ENCODE data around the gene ANO2.

ANO2 gene

GRCh38 chr12:5925646-5926045, 19.4 kb downstream of the ANO2 start (continued):
- TF ChIP-seq, protein P1, sequence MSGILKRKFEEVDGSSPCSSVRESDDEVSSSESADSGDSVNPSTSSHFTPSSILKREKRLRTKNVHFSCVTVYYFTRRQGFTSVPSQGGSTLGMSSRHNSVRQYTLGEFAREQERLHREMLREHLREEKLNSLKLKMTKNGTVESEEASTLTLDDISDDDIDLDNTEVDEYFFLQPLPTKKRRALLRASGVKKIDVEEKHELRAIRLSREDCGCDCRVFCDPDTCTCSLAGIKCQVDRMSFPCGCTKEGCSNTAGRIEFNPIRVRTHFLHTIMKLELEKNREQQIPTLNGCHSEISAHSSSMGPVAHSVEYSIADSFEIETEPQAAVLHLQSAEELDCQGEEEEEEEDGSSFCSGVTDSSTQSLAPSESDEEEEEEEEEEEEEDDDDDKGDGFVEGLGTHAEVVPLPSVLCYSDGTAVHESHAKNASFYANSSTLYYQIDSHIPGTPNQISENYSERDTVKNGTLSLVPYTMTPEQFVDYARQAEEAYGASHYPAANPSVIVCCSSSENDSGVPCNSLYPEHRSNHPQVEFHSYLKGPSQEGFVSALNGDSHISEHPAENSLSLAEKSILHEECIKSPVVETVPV (CRISPR knock-in tag; IDR thresholded peaks at IDR 0.05), result no peak
- TF ChIP-seq ZNF565 (CRISPR knock-in tag; conservative IDR thresholded peaks at IDR 0.05; ENCODE audit: low read depth) (no peak), BACH2 (CRISPR knock-in tag; IDR thresholded peaks at IDR 0.05; ENCODE audit: borderline replicate concordance) (no peak), GLIS3 (CRISPR knock-in tag; IDR thresholded peaks at IDR 0.05) (no peak)

DNA sequence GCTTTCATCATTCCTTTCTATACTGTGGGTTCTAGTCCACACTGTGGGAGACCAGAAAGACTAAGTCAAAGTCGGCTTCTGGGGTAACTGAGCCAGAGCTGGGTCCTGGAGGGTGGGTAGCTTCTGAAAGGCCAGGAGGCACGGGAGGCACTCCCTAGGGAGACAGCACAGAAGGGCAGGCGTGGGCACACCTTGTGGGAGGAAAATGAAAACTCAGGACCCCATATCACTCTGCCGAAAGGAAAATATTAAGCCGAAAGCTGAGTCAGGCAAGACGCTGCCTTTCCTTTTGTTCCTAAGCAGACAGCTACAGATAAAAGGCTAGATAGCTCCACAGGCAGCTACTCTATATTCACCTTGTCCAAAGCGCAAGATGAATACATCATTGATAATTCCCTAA, 20.7 kb downstream of the ANO2 start:
- no peak for ATAC-seq
- TF ChIP-seq ZFP30 (CRISPR knock-in tag; IDR thresholded peaks at IDR 0.05), result no peak

DNA sequence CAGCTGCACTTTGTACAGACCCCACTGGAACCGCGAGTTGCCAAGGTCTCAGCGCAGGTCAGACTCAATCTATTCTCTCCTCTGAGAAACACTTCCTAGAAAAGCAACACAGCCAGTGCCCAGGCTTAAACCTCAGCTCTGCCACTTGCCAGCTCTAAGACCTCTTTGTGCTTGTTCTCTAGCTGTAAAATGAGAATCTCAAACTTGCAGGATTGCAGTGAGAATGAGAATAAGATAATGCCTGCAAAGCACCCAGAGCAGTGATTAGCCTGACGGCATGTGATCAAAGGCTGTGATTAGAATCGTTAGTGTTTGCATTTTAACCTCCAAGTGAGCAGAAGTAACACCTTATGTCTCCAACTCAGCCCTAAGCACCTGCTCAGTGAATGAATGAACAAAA, 21.3 kb downstream of the ANO2 start:
- ATAC-seq, result no peak
- no peak for TF ChIP-seq ZNF70 (CRISPR knock-in tag; IDR thresholded peaks at IDR 0.05)
- TF ChIP-seq, protein P2, sequence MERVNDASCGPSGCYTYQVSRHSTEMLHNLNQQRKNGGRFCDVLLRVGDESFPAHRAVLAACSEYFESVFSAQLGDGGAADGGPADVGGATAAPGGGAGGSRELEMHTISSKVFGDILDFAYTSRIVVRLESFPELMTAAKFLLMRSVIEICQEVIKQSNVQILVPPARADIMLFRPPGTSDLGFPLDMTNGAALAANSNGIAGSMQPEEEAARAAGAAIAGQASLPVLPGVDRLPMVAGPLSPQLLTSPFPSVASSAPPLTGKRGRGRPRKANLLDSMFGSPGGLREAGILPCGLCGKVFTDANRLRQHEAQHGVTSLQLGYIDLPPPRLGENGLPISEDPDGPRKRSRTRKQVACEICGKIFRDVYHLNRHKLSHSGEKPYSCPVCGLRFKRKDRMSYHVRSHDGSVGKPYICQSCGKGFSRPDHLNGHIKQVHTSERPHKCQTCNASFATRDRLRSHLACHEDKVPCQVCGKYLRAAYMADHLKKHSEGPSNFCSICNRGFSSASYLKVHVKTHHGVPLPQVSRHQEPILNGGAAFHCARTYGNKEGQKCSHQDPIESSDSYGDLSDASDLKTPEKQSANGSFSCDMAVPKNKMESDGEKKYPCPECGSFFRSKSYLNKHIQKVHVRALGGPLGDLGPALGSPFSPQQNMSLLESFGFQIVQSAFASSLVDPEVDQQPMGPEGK (CRISPR knock-in tag; IDR thresholded peaks at IDR 0.05; ENCODE audit: borderline replicate concordance), result no peak
- TF ChIP-seq BACH2 (CRISPR knock-in tag; IDR thresholded peaks at IDR 0.05; ENCODE audit: borderline replicate concordance), result no peak
- no peak for TF ChIP-seq GLIS3 (CRISPR knock-in tag; IDR thresholded peaks at IDR 0.05)
- no peak for TF ChIP-seq PPARA (CRISPR knock-in tag; IDR thresholded peaks at IDR 0.05; ENCODE audit: borderline replicate concordance)
- TF ChIP-seq OSR1 (CRISPR knock-in tag; IDR thresholded peaks at IDR 0.05), result no peak
- TF ChIP-seq, protein P3, sequence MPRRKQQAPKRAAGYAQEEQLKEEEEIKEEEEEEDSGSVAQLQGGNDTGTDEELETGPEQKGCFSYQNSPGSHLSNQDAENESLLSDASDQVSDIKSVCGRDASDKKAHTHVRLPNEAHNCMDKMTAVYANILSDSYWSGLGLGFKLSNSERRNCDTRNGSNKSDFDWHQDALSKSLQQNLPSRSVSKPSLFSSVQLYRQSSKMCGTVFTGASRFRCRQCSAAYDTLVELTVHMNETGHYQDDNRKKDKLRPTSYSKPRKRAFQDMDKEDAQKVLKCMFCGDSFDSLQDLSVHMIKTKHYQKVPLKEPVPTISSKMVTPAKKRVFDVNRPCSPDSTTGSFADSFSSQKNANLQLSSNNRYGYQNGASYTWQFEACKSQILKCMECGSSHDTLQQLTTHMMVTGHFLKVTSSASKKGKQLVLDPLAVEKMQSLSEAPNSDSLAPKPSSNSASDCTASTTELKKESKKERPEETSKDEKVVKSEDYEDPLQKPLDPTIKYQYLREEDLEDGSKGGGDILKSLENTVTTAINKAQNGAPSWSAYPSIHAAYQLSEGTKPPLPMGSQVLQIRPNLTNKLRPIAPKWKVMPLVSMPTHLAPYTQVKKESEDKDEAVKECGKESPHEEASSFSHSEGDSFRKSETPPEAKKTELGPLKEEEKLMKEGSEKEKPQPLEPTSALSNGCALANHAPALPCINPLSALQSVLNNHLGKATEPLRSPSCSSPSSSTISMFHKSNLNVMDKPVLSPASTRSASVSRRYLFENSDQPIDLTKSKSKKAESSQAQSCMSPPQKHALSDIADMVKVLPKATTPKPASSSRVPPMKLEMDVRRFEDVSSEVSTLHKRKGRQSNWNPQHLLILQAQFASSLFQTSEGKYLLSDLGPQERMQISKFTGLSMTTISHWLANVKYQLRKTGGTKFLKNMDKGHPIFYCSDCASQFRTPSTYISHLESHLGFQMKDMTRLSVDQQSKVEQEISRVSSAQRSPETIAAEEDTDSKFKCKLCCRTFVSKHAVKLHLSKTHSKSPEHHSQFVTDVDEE (CRISPR knock-in tag; IDR thresholded peaks at IDR 0.05), result no peak
- no peak for TF ChIP-seq SNAI2 (CRISPR knock-in tag; IDR thresholded peaks at IDR 0.05)
- no peak for TF ChIP-seq ZNF565 (CRISPR knock-in tag; conservative IDR thresholded peaks at IDR 0.05; ENCODE audit: low read depth)
- no peak for TF ChIP-seq ZFP3 (CRISPR knock-in tag; IDR thresholded peaks at IDR 0.05)
- no peak for TF ChIP-seq CSDC2 (CRISPR knock-in tag; IDR thresholded peaks at IDR 0.05)
- TF ChIP-seq, protein P4, sequence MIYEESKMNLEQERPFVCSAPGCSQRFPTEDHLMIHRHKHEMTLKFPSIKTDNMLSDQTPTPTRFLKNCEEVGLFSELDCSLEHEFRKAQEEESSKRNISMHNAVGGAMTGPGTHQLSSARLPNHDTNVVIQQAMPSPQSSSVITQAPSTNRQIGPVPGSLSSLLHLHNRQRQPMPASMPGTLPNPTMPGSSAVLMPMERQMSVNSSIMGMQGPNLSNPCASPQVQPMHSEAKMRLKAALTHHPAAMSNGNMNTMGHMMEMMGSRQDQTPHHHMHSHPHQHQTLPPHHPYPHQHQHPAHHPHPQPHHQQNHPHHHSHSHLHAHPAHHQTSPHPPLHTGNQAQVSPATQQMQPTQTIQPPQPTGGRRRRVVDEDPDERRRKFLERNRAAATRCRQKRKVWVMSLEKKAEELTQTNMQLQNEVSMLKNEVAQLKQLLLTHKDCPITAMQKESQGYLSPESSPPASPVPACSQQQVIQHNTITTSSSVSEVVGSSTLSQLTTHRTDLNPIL (CRISPR knock-in tag; IDR thresholded peaks at IDR 0.05; ENCODE audit: low read depth), result no peak
- no peak for TF ChIP-seq RARB (CRISPR knock-in tag; IDR thresholded peaks at IDR 0.05)
- no peak for TF ChIP-seq ARNTL (CRISPR knock-in tag; IDR thresholded peaks at IDR 0.05; ENCODE audit: borderline replicate concordance, low read depth)
- TF ChIP-seq ISL1 (CRISPR knock-in tag; IDR thresholded peaks at IDR 0.05), result no peak
- TF ChIP-seq ZNF8 (CRISPR knock-in tag; IDR thresholded peaks at IDR 0.05), result no peak
- TF ChIP-seq TOX (CRISPR knock-in tag; IDR thresholded peaks at IDR 0.05; ENCODE audit: borderline replicate concordance), result no peak
- no peak for TF ChIP-seq ZFP30 (CRISPR knock-in tag; IDR thresholded peaks at IDR 0.05)
- TF ChIP-seq ZC3H10 (CRISPR knock-in tag; IDR thresholded peaks at IDR 0.05), result no peak
- no peak for TF ChIP-seq POU6F1 (CRISPR knock-in tag; IDR thresholded peaks at IDR 0.05; ENCODE audit: borderline replicate concordance, low read depth)

Measured in SK-N-SH treated with all-trans-retinoic acid at 6 μM for 48 hours (cell line).